Liver (tissue), 9 donors: ENCODE results near the gene TEC. TPM values are rescaled to one million over a fixed set of nuclear protein-coding genes. Genes with fewer than 3 reads are reported as not detected.

Source experiments
- DNase-seq: peaks from one replicate; pipeline ENCODE4 v3.0.0-alpha.2; 2017; ENCODE audit warnings: low spot score
- H3K27ac ChIP-seq, 2 donors: one replicate each; pipeline ENCODE4 v1.7.0; 2013; ENCODE audit warnings: inconsistent platforms in 2 of 2, low read length in 2 of 2, control low read depth in 1 of 2, low read depth in 1 of 2, mild to moderate bottlenecking in 1 of 2
- H3K27me3 ChIP-seq, 4 donors: one replicate each; pipeline versions ENCODE4 v1.6.1 to v1.7.0; 2013; ENCODE audit warnings: low read length in 3 of 4, inconsistent platforms in 1 of 4, mild to moderate bottlenecking in 1 of 4, moderate library complexity in 1 of 4; ENCODE audit not compliant: control insufficient read depth in 4 of 4, insufficient read depth in 4 of 4
- H3K36me3 ChIP-seq, 4 donors: one replicate each; pipeline versions ENCODE4 v1.6.1 to v1.7.0; 2013; ENCODE audit warnings: low read length in 3 of 4, mild to moderate bottlenecking in 3 of 4, low read depth in 1 of 4, moderate library complexity in 1 of 4; ENCODE audit not compliant: control insufficient read depth in 4 of 4, insufficient read depth in 3 of 4
- H3K4me1 ChIP-seq, 4 donors: one replicate each; pipeline versions ENCODE4 v1.6.1 to v1.7.0; 2013; ENCODE audit warnings: low read length in 3 of 4, mild to moderate bottlenecking in 3 of 4, moderate library complexity in 1 of 4; ENCODE audit not compliant: control insufficient read depth in 4 of 4, insufficient read depth in 4 of 4
- H3K4me3 ChIP-seq, 3 donors: one replicate each; pipeline versions ENCODE4 v1.6.1 to v1.7.0; 2013; ENCODE audit warnings: low read length in 3 of 3, control low read depth in 1 of 3, low read depth in 1 of 3, mild to moderate bottlenecking in 1 of 3
- H3K9ac ChIP-seq, 2 donors: one replicate each; pipeline ENCODE4 v1.7.0; 2013; ENCODE audit warnings: low read length in 2 of 2, mild to moderate bottlenecking in 2 of 2, moderate library complexity in 2 of 2, control low read depth in 1 of 2, low read depth in 1 of 2
- H3K9me3 ChIP-seq, 4 donors: one replicate each; pipeline versions ENCODE4 v1.6.1 to v1.7.0; 2013; ENCODE audit warnings: low read length in 3 of 4; ENCODE audit not compliant: control insufficient read depth in 4 of 4
- EGR1 ChIP-seq, 2 donors: IDR thresholded peaks; 2 replicates each; pipeline ENCODE4 v1.6.1; 2016 to 2018; ENCODE audit warnings: antibody characterized with exemption in 2 of 2, low read depth in 2 of 2
- FOXA1 ChIP-seq: IDR thresholded peaks from 2 replicates; pipeline ENCODE4 v1.6.1; 2016; ENCODE audit warnings: antibody characterized with exemption
- FOXA2 ChIP-seq: IDR thresholded peaks from 2 replicates; pipeline ENCODE4 v1.6.1; 2016; ENCODE audit warnings: antibody characterized with exemption
- HNF4G ChIP-seq: IDR thresholded peaks from 2 replicates; pipeline ENCODE4 v1.6.1; 2016; ENCODE audit warnings: antibody characterized with exemption
- RAD21 ChIP-seq, 2 donors: IDR thresholded peaks; 2 replicates each; pipeline ENCODE4 v1.6.1; 2016; ENCODE audit warnings: antibody characterized with exemption in 2 of 2, mild to moderate bottlenecking in 2 of 2
- YY1 ChIP-seq: IDR thresholded peaks from 2 replicates; pipeline ENCODE4 v1.6.1; 2016; ENCODE audit warnings: antibody characterized with exemption, mild to moderate bottlenecking
- WGBS: extraction: QIAGEN DNeasy Blood & Tissue Kit; methylation state at CpG from one replicate; pipeline ENCODE4 v1.1.7; 2013; 5-methylcytosine and 5-hydroxymethylcytosine counted together
- polyA plus RNA-seq, 2 donors: library from polyadenylated mRNA; stranded (reverse) in 1 of 2; unstranded in 1 of 2; fragments of 200-250 nt in 1 of 2; fragments of >200 nt in 1 of 2; fragmentation: Nextera tagmentation in 1 of 2; extraction: Ambion mirVana in 1 of 2; gene quantifications; one replicate each; pipeline versions ENCODE4 v1.2.1 to v1.2.3, GENCODE V29; 2013 to 2015
- total RNA-seq, 2 donors: library from RNA; depleted of rRNA; stranded (reverse); fragments of >200 nt; gene quantifications; one replicate each; pipeline ENCODE4 v1.2.3, GENCODE V29; 2014
- TF ChIP-seq, protein P1 (sequence below): IDR thresholded peaks from 2 replicates; pipeline ENCODE4 v1.6.1; 2016; ENCODE audit warnings: antibody characterized with exemption
- TF ChIP-seq, protein P2 (sequence below): IDR thresholded peaks from 2 replicates; pipeline ENCODE4 v1.6.1; 2016; ENCODE audit warnings: antibody characterized with exemption
- TF ChIP-seq, protein P3 (sequence below): IDR thresholded peaks from 2 replicates; pipeline ENCODE4 v1.6.1; 2016; ENCODE audit warnings: antibody characterized with exemption, mild to moderate bottlenecking
- TF ChIP-seq, protein P4 (sequence below): fragments of 150-350 bp; IDR thresholded peaks from 2 replicates; pipeline ENCODE4 v1.5.1; 2017; ENCODE audit warnings: improper control_type of control experiment, low read depth, low read length; ENCODE audit not compliant: missing input control
- TF ChIP-seq, protein P5 (sequence below): IDR thresholded peaks from 2 replicates; pipeline ENCODE4 v1.6.1; 2016; ENCODE audit warnings: antibody characterized with exemption
- donor health status: healthy.
- donor health status: healthy.
- donor health status: healthy.
- donor health status: healthy.
- donor health status: healthy.

The TEC gene
- total and polyA plus RNA-seq, 4 donors: 1.1 to 4.7 (median 2.0) TPM

DNA sequence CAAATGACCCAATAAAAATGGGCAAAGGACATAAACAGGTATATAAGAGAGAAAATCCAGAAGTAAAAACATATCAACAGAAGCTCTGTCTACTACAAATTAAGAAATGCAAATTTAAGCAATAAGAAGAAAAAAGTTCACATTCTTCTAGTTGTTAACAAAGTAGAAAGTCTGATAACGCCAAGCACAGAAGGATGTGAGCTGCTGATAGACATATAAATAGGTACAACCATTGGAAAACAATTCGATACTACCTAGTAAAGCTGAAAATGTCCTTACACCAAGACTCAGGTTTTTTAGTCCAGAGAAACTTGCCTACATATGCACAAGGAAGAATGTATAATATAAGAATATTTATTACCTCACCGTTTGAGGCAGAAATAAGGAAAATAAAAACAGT lies 35.9 kb upstream of the TEC start:
- H3K27ac ChIP-seq: no peak overlapping the region
- no peak overlapping the region for H3K4me3 ChIP-seq
- no peak for TF ChIP-seq EGR1 (IDR thresholded peaks at IDR 0.05; ENCODE audit: low read depth in 2 of 2)
- H3K9ac ChIP-seq: no peak overlapping the region
- no peaks in the 10 kb centered on the region for H3K4me1 ChIP-seq
- no peaks in the 10 kb centered on the region for H3K9me3 ChIP-seq
- H3K27me3 ChIP-seq: no peaks in the 10 kb centered on the region
- no peaks in the 10 kb centered on the region for H3K36me3 ChIP-seq
- whole genome bisulfite sequencing: 78% methylated on average over 3 of the region's 3 CpGs
- DNase-seq: no peak

DNA sequence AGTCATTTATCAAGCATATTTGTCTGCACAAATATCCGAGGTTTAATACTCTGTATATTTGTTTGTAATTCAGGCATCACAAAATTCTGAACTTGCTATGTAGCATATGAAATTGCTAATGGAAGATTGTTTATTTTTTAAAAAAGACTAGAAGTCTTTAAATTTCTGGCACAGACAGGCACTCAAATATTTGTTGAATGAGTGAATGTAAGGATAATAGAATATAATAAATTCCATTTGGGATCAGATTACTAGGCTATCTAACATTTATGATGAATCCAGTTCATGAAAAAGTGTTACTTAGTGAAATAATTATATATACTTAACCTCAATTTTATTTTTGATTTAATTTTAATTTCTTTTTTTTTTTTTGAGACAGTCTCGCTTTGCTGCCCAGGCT lies 30.4 kb upstream of the TEC start:
- Histone ChIP-seq H3K9ac (no peak overlapping the region), H3K27ac (no peak overlapping the region), H3K4me1 (no peaks in the 10 kb centered on the region), H3K27me3 (no peaks in the 10 kb centered on the region), H3K9me3 (no peaks in the 10 kb centered on the region), H3K4me3 (no peak overlapping the region), H3K36me3 (no peaks in the 10 kb centered on the region)
- no peak for DNase-seq
- WGBS: 88% methylated on average over 2 of the region's 2 CpGs
- TF ChIP-seq, protein P1, sequence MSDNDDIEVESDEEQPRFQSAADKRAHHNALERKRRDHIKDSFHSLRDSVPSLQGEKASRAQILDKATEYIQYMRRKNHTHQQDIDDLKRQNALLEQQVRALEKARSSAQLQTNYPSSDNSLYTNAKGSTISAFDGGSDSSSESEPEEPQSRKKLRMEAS: no peak
- TF ChIP-seq HNF4G (no peak), YY1 (no peak), RAD21 (IDR thresholded peaks at IDR 0.05) (no peak)
- TF ChIP-seq, protein P2, sequence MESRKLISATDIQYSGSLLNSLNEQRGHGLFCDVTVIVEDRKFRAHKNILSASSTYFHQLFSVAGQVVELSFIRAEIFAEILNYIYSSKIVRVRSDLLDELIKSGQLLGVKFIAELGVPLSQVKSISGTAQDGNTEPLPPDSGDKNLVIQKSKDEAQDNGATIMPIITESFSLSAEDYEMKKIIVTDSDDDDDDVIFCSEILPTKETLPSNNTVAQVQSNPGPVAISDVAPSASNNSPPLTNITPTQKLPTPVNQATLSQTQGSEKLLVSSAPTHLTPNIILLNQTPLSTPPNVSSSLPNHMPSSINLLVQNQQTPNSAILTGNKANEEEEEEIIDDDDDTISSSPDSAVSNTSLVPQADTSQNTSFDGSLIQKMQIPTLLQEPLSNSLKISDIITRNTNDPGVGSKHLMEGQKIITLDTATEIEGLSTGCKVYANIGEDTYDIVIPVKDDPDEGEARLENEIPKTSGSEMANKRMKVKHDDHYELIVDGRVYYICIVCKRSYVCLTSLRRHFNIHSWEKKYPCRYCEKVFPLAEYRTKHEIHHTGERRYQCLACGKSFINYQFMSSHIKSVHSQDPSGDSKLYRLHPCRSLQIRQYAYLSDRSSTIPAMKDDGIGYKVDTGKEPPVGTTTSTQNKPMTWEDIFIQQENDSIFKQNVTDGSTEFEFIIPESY: no peak

DNA sequence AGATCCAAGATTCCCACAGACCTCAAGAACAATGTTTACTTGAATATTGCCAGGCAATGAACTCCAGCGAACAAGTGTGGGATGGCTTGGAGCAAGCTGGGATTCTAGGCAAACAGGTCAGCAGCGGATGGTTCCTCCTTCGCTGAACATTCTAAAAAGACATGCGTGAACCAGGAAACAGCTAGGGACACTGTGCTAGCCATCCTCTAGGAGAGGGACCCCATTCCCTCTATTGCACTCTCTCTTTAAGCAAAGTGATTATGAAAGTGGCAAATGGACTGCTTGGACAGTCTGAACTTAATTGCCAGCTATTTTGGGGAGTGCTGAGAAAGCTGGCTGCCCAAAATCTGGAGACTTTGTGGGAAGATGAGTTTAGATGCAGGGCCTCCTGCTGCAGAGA lies 29.9 kb upstream of the TEC start:
- H3K9ac ChIP-seq: no peak overlapping the region
- WGBS: 83% methylated on average over 4 of the region's 4 CpGs
- no peak overlapping the region for H3K27ac ChIP-seq
- no peaks in the 10 kb centered on the region for H3K4me1 ChIP-seq
- no peaks in the 10 kb centered on the region for H3K36me3 ChIP-seq
- H3K4me3 ChIP-seq: no peak overlapping the region
- DNase-seq: no peak
- H3K27me3 ChIP-seq: no peaks in the 10 kb centered on the region
- no peaks in the 10 kb centered on the region for H3K9me3 ChIP-seq
- TF ChIP-seq FOXA1: no peak
- TF ChIP-seq, protein P3, sequence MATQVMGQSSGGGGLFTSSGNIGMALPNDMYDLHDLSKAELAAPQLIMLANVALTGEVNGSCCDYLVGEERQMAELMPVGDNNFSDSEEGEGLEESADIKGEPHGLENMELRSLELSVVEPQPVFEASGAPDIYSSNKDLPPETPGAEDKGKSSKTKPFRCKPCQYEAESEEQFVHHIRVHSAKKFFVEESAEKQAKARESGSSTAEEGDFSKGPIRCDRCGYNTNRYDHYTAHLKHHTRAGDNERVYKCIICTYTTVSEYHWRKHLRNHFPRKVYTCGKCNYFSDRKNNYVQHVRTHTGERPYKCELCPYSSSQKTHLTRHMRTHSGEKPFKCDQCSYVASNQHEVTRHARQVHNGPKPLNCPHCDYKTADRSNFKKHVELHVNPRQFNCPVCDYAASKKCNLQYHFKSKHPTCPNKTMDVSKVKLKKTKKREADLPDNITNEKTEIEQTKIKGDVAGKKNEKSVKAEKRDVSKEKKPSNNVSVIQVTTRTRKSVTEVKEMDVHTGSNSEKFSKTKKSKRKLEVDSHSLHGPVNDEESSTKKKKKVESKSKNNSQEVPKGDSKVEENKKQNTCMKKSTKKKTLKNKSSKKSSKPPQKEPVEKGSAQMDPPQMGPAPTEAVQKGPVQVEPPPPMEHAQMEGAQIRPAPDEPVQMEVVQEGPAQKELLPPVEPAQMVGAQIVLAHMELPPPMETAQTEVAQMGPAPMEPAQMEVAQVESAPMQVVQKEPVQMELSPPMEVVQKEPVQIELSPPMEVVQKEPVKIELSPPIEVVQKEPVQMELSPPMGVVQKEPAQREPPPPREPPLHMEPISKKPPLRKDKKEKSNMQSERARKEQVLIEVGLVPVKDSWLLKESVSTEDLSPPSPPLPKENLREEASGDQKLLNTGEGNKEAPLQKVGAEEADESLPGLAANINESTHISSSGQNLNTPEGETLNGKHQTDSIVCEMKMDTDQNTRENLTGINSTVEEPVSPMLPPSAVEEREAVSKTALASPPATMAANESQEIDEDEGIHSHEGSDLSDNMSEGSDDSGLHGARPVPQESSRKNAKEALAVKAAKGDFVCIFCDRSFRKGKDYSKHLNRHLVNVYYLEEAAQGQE: no peak
- no peak for TF ChIP-seq HNF4G
- TF ChIP-seq, protein P4, sequence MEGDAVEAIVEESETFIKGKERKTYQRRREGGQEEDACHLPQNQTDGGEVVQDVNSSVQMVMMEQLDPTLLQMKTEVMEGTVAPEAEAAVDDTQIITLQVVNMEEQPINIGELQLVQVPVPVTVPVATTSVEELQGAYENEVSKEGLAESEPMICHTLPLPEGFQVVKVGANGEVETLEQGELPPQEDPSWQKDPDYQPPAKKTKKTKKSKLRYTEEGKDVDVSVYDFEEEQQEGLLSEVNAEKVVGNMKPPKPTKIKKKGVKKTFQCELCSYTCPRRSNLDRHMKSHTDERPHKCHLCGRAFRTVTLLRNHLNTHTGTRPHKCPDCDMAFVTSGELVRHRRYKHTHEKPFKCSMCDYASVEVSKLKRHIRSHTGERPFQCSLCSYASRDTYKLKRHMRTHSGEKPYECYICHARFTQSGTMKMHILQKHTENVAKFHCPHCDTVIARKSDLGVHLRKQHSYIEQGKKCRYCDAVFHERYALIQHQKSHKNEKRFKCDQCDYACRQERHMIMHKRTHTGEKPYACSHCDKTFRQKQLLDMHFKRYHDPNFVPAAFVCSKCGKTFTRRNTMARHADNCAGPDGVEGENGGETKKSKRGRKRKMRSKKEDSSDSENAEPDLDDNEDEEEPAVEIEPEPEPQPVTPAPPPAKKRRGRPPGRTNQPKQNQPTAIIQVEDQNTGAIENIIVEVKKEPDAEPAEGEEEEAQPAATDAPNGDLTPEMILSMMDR: no peak
- TF ChIP-seq FOXA2: no peak
- TF ChIP-seq, protein P5, sequence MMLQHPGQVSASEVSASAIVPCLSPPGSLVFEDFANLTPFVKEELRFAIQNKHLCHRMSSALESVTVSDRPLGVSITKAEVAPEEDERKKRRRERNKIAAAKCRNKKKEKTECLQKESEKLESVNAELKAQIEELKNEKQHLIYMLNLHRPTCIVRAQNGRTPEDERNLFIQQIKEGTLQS: no peak
- TF ChIP-seq, protein P1: no peak
